ENCODE measurements around the gene ZNF580.

Gene ZNF580

DNA sequence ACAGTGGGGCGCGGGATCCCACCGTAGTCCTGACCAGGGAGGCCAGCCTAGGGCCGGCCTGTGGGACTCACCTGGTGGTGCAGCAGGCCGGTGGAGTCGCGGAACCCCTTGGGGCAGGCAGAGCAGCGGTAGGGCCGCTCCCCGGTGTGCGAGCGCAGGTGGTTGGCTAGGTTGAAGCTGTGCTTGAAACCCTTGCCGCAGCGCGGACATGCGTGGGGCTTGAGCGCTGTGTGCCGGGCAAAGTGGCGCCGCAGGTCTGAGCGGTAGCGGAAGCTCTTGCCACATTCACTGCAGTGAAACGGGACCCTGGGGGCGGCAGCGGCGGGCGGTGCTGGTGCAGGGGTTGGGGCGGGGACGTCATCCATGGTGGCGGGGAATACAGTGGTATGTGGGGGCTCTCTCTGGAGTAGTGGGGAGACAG, 43.3 kb upstream of the ZNF580 start:
- no peak for DNase-seq (ENCODE audit: low read depth)
- H3K4me3 ChIP-seq (ENCODE audit: low read depth, low read length): no peak overlapping the region
- TF ChIP-seq, protein P1, sequence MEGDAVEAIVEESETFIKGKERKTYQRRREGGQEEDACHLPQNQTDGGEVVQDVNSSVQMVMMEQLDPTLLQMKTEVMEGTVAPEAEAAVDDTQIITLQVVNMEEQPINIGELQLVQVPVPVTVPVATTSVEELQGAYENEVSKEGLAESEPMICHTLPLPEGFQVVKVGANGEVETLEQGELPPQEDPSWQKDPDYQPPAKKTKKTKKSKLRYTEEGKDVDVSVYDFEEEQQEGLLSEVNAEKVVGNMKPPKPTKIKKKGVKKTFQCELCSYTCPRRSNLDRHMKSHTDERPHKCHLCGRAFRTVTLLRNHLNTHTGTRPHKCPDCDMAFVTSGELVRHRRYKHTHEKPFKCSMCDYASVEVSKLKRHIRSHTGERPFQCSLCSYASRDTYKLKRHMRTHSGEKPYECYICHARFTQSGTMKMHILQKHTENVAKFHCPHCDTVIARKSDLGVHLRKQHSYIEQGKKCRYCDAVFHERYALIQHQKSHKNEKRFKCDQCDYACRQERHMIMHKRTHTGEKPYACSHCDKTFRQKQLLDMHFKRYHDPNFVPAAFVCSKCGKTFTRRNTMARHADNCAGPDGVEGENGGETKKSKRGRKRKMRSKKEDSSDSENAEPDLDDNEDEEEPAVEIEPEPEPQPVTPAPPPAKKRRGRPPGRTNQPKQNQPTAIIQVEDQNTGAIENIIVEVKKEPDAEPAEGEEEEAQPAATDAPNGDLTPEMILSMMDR (IDR thresholded peaks at IDR 0.05; ENCODE audit: low read depth, low read length, missing control alignments): no peak

DNA sequence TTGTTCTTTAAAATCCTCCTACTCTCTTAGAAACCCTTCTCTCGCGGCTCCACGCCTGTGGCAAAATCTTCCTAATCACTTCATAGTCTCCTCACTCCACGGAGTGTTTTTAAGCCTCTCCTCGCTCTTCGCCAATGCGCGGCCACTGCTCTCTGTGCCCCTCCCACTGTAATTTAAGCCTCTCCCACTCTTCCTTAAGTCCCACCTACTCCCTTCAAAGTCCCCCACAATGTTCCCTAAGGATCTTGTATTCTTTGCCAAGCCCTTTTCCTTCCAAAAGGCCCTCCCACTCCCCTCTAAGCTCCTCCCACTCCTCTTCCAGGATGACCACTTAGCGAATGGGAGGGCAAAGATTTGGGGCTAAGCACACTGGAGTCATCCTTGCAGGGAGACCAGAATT, 42.8 kb upstream of the ZNF580 start:
- no peak overlapping the region for H3K4me3 ChIP-seq (ENCODE audit: low read depth, low read length)
- no peak for DNase-seq (ENCODE audit: low read depth)
- TF ChIP-seq, protein P1 (IDR thresholded peaks at IDR 0.05; ENCODE audit: low read depth, low read length, missing control alignments): no peak

DNA sequence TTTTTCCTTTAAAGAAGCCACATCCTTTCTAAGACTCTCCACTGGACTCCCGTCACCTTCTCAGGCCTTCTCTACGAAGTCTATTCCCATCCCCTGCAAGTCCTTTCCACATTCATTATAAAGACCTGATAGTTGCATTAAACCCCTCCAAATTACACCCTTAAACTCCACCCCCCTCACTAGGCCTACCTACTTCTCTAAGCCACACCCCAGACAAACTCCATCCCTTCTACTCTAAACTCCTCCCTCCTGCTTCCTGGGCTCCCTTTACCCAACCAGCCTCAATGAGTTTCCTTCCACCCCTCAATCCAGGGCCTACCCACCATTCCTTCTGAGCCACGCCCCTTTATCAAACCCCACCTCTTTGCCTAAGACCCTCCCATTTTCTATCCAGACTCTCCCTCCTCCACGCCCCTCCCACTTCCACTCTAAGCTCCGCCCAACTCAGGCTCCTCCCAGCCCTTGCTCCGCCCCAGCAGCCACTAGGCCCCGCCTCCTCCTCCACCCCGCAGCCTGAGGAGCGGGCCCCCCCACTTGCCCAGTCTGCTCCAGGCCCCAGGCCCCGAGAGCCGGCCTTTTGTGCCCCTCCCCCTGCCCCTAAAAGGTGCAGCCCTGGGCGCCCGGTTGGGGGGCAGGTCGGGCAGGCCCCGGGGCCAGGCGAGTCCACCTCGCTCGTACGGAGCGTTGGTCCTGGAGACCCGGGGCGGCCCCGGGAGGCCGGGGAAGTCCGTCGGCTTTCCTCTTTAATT, 41.9 kb upstream of the ZNF580 start:
- DNase-seq (ENCODE audit: low read depth): peak; percentile 73
- TF ChIP-seq, protein P1 (IDR thresholded peaks at IDR 0.05; ENCODE audit: low read depth, low read length, missing control alignments): no peak
- peak overlapping the region; percentile 90 for H3K4me3 ChIP-seq (ENCODE audit: low read depth, low read length)

DNA sequence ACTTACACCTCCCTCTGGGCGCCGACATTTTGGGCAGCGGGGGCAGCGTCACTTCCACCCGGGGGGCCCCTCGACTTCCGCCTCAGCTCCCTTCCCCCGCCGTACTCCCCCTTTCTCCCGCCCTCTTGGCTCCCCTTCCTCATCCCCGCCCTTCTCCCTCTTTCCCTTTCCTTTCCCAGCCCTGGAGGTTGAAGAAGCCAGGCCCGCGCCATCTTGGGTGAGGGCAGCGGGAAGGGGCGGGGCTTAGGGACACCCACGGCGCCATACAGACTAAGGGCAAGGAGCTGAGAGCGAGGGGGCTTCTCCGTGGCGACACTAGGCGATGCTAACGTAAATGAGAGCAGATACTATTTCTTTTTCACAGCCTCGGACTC, 41.3 kb upstream of the ZNF580 start, which contains the start of gene FIZ1:
Gene FIZ1, minus strand, starts transcription at position 50 of the 374 bp plus-strand sequence. CDS start 1,652 bp downstream, outside the sequence.
- H3K4me3 ChIP-seq (ENCODE audit: low read depth, low read length): peak within 1 kb of the TSS; percentile 90
- TF ChIP-seq, protein P1 (IDR thresholded peaks at IDR 0.05; ENCODE audit: low read depth, low read length, missing control alignments): no peak
- peak; percentile 95 for DNase-seq (ENCODE audit: low read depth)

DNA sequence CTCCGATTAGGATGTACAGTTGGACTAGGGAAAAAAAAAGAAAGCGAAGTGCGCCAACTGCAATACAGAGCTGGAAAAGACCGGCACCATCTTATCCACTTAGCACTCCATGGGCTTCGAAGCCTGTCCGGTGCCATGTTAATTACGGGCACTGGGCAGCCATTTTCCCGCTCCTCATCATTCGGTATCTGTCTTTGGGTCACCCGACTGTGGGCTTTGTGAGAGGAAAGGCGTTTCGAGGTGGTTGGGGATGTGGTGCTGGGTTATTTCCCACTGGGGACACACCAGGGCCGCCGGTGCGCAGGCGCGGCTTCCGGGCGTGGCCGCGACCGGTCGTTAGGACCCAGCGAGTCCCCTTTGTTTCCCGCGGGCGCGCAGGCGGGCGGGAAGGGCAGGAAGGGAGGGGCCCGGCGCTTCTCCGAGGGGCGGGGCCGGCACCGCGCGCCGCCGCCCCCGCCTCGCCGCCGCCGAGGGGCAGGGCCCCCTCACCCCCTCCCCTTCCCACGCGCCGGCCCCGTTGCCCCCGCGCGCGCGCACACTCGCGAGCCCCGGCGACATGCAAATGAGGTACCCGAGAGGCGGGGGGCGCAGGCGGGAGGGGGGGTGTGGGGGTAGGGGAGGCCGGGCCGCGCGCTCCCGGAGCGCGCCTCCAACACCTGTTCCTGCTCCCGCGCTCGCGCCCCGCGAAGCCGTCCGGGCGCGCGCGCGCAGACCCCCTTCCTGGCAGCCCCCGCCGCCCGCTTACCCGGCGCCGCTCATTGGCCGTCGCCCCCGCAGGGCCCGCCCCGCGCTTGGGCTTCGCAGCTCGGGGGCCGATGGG, 40.8 kb upstream of the ZNF580 start, which contains the start of gene ZNF524:
Gene ZNF524, plus strand, starts transcription at position 447 of the 820 bp plus-strand sequence. CDS start 1,825 bp downstream, outside the sequence.
- peak within 1 kb of the TSS; percentile 90 for H3K4me3 ChIP-seq (ENCODE audit: low read depth, low read length)
- DNase-seq (ENCODE audit: low read depth): peak; percentile 68
- TF ChIP-seq, protein P1 (IDR thresholded peaks at IDR 0.05; ENCODE audit: low read depth, low read length, missing control alignments): no peak

DNA sequence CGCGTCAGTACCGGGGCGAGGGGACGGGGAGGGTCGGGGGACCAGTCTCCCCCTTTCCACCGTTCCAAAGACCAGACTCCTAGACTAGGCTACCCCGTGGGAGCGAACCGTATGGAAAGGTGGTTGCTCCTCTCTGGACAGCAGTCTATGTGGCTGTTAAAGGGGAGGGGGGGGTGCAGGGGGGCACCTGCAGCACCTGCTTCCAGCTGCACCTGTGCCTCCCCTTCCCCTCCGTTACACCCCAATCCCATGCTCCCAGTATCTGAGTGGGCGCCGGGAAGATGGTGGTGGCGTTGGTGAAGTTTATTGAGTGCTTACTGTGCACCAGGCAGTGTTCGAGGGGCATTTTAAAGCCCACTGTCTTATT, 40.2 kb upstream of the ZNF580 start:
- TF ChIP-seq, protein P1 (IDR thresholded peaks at IDR 0.05; ENCODE audit: low read depth, low read length, missing control alignments): no peak

More for the DNA sequence above, 40.2 kb upstream of the ZNF580 start:
- no peak for DNase-seq (ENCODE audit: low read depth)
- peak overlapping the region; percentile 90 for H3K4me3 ChIP-seq (ENCODE audit: low read depth, low read length)
